GM12873 (cell line): ENCODE measurements around the gene SLC34A3.

Experiments used
- TF ChIP-seq, protein P1 (sequence below): IDR thresholded peaks from 2 replicates; pipeline ENCODE4 v1.5.1; 2012; ENCODE audit warnings: low read depth, mild to moderate bottlenecking, moderate library complexity, low read length, control low read depth; ENCODE audit not compliant: insufficient read depth; ENCODE audit errors: missing control alignments

The SLC34A3 gene

DNA sequence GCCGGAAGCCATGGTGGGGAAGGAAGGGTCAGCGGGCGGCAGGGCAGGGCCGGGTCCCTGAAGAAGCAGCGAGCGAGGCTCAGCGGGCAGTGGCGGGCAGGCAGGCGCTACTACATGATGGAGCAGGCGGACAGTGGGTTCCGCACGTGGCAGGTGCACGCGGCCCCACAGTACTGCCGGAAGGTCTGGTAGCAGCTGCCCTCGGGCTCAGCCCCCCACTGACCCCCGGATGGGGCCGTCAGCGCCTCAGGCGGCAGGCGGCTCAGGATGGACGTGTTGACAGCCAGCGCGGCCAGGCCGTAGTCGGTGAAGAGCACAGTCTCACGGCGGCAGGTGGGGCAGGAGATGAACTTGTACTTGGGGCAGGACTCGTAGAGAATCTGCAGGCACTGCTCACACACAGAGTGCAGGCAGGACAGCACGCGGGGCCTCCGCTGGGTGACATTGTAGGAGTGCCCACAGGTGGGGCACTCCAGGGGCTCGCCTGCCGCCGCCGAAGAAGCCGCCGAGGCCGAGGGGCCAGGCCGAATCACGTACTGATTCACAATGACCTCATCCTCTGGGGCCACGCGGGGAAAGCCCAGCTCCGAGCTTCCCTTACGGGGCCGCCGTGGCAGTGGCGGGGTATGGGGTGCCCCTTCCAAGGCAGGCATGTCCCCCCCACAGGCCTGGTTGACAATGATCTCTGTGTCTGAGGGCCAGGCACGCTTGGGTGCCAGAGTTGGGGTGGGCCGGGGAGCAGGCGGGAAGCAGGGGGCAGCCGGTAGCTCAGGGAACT is 10.2 kb upstream of the SLC34A3 start:
- TF ChIP-seq, protein P1, sequence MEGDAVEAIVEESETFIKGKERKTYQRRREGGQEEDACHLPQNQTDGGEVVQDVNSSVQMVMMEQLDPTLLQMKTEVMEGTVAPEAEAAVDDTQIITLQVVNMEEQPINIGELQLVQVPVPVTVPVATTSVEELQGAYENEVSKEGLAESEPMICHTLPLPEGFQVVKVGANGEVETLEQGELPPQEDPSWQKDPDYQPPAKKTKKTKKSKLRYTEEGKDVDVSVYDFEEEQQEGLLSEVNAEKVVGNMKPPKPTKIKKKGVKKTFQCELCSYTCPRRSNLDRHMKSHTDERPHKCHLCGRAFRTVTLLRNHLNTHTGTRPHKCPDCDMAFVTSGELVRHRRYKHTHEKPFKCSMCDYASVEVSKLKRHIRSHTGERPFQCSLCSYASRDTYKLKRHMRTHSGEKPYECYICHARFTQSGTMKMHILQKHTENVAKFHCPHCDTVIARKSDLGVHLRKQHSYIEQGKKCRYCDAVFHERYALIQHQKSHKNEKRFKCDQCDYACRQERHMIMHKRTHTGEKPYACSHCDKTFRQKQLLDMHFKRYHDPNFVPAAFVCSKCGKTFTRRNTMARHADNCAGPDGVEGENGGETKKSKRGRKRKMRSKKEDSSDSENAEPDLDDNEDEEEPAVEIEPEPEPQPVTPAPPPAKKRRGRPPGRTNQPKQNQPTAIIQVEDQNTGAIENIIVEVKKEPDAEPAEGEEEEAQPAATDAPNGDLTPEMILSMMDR: no peak

DNA sequence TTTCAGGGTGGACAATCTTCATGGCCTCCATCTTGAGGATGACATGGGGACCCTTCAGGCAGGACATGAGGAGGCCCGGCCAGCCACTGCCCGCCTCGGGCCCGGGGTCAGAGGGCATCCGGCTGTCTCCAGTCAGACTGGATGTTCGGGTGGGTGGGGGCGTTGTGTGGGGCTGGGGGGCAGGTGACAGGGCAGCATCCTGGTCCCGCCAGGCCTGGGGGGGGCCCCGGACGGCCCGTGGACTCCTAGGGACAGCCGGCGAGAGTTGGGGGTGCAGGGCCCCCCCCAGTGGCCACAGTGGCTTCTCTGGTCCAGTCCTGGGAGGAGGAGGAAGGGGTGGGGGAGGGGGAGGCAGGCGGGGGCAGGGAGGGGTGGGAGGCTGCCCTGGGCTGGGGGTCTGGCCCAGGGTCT is 9.6 kb upstream of the SLC34A3 start:
- TF ChIP-seq, protein P1: no peak

DNA sequence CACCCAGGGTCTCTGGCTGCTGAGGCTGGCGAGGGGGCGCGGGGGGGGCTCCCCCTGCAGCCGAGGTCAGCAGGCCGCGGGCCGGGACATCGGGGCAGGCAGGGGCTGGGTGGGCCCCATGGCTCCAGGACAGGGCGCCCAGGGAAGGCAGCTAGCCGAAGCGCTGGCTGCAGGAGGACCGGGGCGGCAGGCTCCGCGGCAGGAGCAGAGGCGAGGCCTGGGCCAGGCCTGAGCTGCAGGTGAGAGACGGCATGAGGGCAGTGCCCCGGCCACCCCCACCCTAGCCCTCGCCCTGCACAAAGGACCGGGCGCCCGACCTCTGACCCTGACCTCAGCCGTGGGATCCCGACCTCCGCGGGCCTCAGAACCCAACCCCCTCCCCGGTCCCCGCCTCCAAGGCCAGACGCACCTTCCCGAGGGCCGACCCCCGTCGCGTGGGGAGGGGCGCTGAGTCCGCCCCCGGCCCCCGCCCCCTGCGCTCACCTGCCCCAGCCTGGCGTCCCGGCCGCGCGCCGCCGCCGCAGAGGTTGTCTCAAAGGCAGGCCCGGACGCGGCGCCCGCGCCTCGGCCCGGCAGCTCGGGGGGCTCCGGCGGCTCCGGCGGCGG is 9.1 kb upstream of the SLC34A3 start:
- TF ChIP-seq, protein P1: no peak

DNA sequence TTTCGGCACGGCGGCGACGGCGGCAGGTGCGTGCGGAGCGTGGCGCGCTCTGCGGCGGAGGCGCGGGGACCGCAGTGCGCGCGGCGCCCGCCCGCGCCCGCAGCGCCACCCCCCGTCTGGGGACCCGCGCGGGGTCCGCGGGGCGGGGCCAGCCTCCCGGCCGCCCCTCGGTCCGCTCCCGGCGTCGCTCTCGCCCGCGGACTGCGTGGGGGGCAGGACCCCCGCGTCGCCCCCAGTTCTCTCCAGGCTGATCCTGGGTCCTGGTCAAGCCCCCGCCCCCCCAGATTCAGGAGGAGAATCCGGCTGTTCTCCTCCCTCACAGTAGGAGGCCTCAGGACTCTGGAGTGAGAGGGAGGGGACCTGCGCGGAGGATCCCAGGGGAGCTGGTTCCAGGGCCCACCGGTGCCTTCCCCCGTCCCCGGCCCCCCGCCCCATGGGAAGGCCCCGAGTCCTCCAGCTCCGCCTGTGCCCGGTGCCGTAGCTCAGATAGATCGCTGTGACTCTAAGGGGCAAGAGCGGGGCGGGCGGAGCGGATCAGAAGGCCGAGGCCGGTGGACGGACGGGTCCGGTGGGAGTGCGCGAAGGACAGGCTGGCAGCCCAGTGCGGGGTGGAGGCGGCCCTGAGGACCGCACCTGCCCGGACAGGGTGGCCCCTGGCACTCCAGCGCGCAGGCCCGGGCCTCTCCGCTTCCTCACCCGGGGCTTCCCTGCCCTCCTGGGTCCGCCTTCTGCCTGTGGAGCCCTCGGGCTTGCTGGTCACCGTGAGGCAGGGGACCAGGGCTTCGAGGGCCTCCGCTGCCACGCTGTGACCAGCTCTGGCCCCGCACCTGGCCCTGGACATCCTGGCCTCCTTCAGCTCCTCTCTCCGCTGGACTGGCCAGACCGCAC is 8.3 kb upstream of the SLC34A3 start, which contains the start of gene RNF208:
RNF208 (minus strand) TSS at position 51 of the 888 bp plus-strand sequence. CDS start 1,028 bp downstream, outside the sequence.
- TF ChIP-seq, protein P1: no peak

DNA sequence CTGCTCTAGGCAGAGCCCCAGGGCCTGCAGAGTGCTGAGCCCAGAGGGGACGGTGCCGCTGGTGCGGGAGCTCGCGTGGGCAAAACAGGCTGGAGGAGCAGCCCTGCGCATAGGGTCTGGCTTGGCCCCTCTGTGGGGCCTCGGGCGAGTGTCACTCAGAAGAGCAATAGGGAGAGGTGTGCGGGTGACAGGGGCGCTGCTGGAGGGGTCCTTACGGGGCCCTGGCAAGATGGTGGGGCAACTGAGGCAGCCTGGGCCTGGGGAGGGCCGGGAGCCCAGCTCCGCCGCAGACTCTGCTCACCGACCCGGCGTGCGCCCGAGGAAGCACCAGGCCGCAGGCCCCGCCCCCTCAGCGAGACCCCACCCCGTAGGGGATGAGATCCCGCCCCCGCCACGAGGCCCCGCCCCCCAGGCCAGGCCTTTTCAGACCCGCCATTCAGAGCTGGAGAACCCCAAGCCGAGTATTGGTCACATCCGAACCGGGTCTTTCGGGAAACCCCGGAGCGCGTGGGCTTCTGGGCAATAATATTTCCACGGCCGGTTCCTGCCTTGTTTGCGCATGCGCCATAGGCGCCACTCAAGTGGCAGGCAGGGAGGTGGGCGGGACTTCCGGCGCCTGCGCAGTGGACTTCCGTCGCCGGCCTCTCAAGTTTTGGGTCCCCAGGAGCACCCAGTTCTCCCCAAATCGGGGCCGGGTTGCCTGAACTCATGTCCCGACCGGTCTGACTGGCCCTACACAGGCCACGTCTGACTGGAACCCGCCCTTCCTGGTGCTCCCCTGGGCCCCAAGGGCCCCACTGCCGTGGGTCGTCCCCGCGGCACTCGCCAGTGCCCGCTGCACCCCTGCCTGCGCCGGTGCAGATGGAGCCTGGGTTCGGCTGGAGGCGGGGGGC is 7.4 kb upstream of the SLC34A3 start:
- TF ChIP-seq, protein P1: no peak

DNA sequence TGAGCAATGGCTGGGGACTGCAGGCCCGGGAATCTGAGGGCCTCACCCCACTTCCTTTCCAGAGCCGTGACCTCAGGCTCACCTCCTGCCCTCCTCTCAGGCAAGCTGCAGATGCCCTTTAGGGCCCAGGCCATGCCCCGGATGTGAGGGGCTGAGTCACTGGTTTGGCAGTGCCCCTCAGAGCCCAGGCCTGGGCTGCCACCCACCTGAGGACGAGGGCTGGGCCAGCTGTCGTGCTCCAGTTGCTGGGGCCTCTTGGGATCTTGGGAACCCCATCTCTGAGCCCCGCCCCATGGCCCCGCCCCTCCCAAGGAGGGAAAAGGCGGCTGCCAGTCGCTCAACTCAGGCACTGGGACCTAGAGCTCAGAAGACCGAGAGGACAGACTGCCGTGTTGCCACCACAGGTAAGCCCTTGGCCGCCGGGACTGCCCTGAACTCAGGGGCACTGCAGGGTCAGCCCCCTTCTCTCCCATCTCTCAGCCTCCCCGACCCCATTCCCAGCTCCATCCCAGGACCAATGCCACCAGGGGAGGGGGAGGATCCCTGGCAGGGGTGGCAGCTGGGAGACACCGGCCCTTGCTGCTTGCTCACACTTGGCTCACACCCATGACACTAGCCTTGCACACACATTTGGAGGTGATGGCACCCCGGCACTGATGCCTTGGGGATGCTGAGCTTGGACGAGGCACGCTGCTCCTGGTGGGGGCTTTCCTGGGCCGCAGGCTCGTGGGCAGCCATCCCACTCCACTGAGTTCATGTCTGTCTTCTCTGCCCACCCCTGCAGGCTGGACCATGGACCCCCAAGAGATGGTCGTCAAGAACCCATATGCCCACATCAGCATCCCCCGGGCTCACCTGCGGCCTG is 5.6 kb upstream of the SLC34A3 start, which contains the start of gene CYSRT1:
CYSRT1 (plus strand) TSS at position 345 of the 865 bp plus-strand sequence; CDS start at position 793, 448 bp downstream.
- TF ChIP-seq, protein P1: no peak
